ENCODE results near the gene FUBP1.

Gene FUBP1

GRCh38 chr1:77976433-77977076, 2.3 kb downstream of the FUBP1 start:
- ATAC-seq: no peak
- Mint-ChIP-seq H3K27ac (peak overlapping the region; percentile 93), H3K4me1 (peaks cover 66% of the 10 kb centered on the region), H3K9me3 (no peaks in the 10 kb centered on the region), H3K4me3 (no peak overlapping the region), H3K36me3 (ENCODE audit: low read depth) (peaks cover 44% of the 10 kb centered on the region), H3K27me3 (no peaks in the 10 kb centered on the region)
- no peak for DNase-seq

- no peak for ATAC-seq
- Mint-ChIP-seq H3K4me3 (no peak overlapping the region), H3K27me3 (no peaks in the 10 kb centered on the region), H3K4me1 (peaks cover 67% of the 10 kb centered on the region), H3K36me3 (ENCODE audit: low read depth) (peaks cover 48% of the 10 kb centered on the region), H3K9me3 (no peaks in the 10 kb centered on the region), H3K27ac (peak overlapping the region; percentile 93)
- no peak for DNase-seq
Observed at GRCh38 chr1:77975907-77976306, 3.0 kb downstream of the FUBP1 start.

- no peak overlapping the region for H3K4me3 Mint-ChIP-seq
- H3K36me3 Mint-ChIP-seq (ENCODE audit: low read depth): peaks cover 50% of the 10 kb centered on the region
- no peak for DNase-seq
- peaks cover 67% of the 10 kb centered on the region for H3K4me1 Mint-ChIP-seq
- ATAC-seq: peak; percentile 12
- peak overlapping the region; percentile 93 for H3K27ac Mint-ChIP-seq
- no peaks in the 10 kb centered on the region for H3K27me3 Mint-ChIP-seq
- H3K9me3 Mint-ChIP-seq: no peaks in the 10 kb centered on the region
Observed at GRCh38 chr1:77975386-77975785, 3.5 kb downstream of the FUBP1 start.

- DNase-seq (no peak), ATAC-seq (no peak)
- Mint-ChIP-seq H3K4me3 (peak overlapping the region; percentile 21), H3K27ac (peak overlapping the region; percentile 59), H3K36me3 (ENCODE audit: low read depth) (peaks cover 76% of the 10 kb centered on the region), H3K9me3 (no peaks in the 10 kb centered on the region), H3K4me1 (peaks cover 91% of the 10 kb centered on the region), H3K27me3 (no peaks in the 10 kb centered on the region)
Observed at GRCh38 chr1:77972080-77972479, 6.8 kb downstream of the FUBP1 start.

GRCh38 chr1:77970192-77970591, 8.7 kb downstream of the FUBP1 start:
- H3K4me1 Mint-ChIP-seq: peaks cover 85% of the 10 kb centered on the region
- ATAC-seq: no peak
- DNase-seq: no peak
- no peak overlapping the region for H3K4me3 Mint-ChIP-seq
- H3K27ac Mint-ChIP-seq: no peak overlapping the region
- peaks cover 80% of the 10 kb centered on the region for H3K36me3 Mint-ChIP-seq (ENCODE audit: low read depth)
- no peaks in the 10 kb centered on the region for H3K9me3 Mint-ChIP-seq
- H3K27me3 Mint-ChIP-seq: no peaks in the 10 kb centered on the region

GRCh38 chr1:77966291-77966690, 12.6 kb downstream of the FUBP1 start:
- Mint-ChIP-seq H3K36me3 (ENCODE audit: low read depth) (peaks cover 80% of the 10 kb centered on the region), H3K4me1 (peaks cover 68% of the 10 kb centered on the region), H3K27me3 (no peaks in the 10 kb centered on the region), H3K4me3 (no peak overlapping the region), H3K9me3 (no peaks in the 10 kb centered on the region), H3K27ac (peak overlapping the region; percentile 67)
- ATAC-seq (no peak), DNase-seq (no peak)

GRCh38 chr1:77961392-77961791, 17.5 kb downstream of the FUBP1 start:
- no peaks in the 10 kb centered on the region for H3K27me3 Mint-ChIP-seq
- peaks cover 39% of the 10 kb centered on the region for H3K4me1 Mint-ChIP-seq
- H3K27ac Mint-ChIP-seq: peak overlapping the region; percentile 75
- DNase-seq: no peak
- no peak overlapping the region for H3K4me3 Mint-ChIP-seq
- H3K36me3 Mint-ChIP-seq (ENCODE audit: low read depth): peaks cover 77% of the 10 kb centered on the region
- peak; percentile 69 for ATAC-seq
- no peaks in the 10 kb centered on the region for H3K9me3 Mint-ChIP-seq

GRCh38 chr1:77958850-77959249, 20.0 kb downstream of the FUBP1 start:
- ATAC-seq: no peak
- Mint-ChIP-seq H3K27me3 (no peaks in the 10 kb centered on the region), H3K9me3 (no peaks in the 10 kb centered on the region), H3K4me3 (no peak overlapping the region), H3K36me3 (ENCODE audit: low read depth) (peaks cover 75% of the 10 kb centered on the region), H3K27ac (peak overlapping the region; percentile 68), H3K4me1 (peaks cover 33% of the 10 kb centered on the region)
- no peak for DNase-seq

- H3K36me3 Mint-ChIP-seq (ENCODE audit: low read depth): peaks cover 74% of the 10 kb centered on the region
- no peak overlapping the region for H3K4me3 Mint-ChIP-seq
- ATAC-seq: no peak
- no peaks in the 10 kb centered on the region for H3K27me3 Mint-ChIP-seq
- peak overlapping the region; percentile 68 for H3K27ac Mint-ChIP-seq
- no peak for DNase-seq
- H3K4me1 Mint-ChIP-seq: peaks cover 35% of the 10 kb centered on the region
- no peaks in the 10 kb centered on the region for H3K9me3 Mint-ChIP-seq
Observed at GRCh38 chr1:77958391-77958790, 20.5 kb downstream of the FUBP1 start.

- no peaks in the 10 kb centered on the region for H3K9me3 Mint-ChIP-seq
- H3K4me1 Mint-ChIP-seq: peaks cover 37% of the 10 kb centered on the region
- H3K27ac Mint-ChIP-seq: no peak overlapping the region
- ATAC-seq: no peak
- H3K36me3 Mint-ChIP-seq (ENCODE audit: low read depth): peaks cover 72% of the 10 kb centered on the region
- DNase-seq: no peak
- no peaks in the 10 kb centered on the region for H3K27me3 Mint-ChIP-seq
- no peak overlapping the region for H3K4me3 Mint-ChIP-seq
Observed at GRCh38 chr1:77956464-77956863, 22.4 kb downstream of the FUBP1 start.

- DNase-seq: no peak
- peaks cover 71% of the 10 kb centered on the region for H3K36me3 Mint-ChIP-seq (ENCODE audit: low read depth)
- H3K4me1 Mint-ChIP-seq: peaks cover 37% of the 10 kb centered on the region
- H3K27ac Mint-ChIP-seq: no peak overlapping the region
- H3K4me3 Mint-ChIP-seq: no peak overlapping the region
- ATAC-seq: no peak
- no peaks in the 10 kb centered on the region for H3K9me3 Mint-ChIP-seq
- no peaks in the 10 kb centered on the region for H3K27me3 Mint-ChIP-seq
Observed at GRCh38 chr1:77955709-77956108, 23.2 kb downstream of the FUBP1 start.

- peaks cover 41% of the 10 kb centered on the region for H3K4me1 Mint-ChIP-seq
Observed at GRCh38 chr1:77954521-77954920, 24.4 kb downstream of the FUBP1 start.

GRCh38 chr1:77953907-77954306, 25.0 kb downstream of the FUBP1 start:
- Mint-ChIP-seq H3K4me3 (no peak overlapping the region), H3K36me3 (ENCODE audit: low read depth) (peaks cover 64% of the 10 kb centered on the region), H3K4me1 (peaks cover 47% of the 10 kb centered on the region), H3K27ac (no peak overlapping the region), H3K9me3 (no peaks in the 10 kb centered on the region), H3K27me3 (no peaks in the 10 kb centered on the region)
- ATAC-seq (no peak), DNase-seq (no peak)

More at GRCh38 chr1:77954521-77954920, 24.4 kb downstream of the FUBP1 start:
- ATAC-seq: no peak
- no peak for DNase-seq
- H3K36me3 Mint-ChIP-seq (ENCODE audit: low read depth): peaks cover 63% of the 10 kb centered on the region
- H3K27ac Mint-ChIP-seq: no peak overlapping the region
- no peak overlapping the region for H3K4me3 Mint-ChIP-seq
- no peaks in the 10 kb centered on the region for H3K9me3 Mint-ChIP-seq
- H3K27me3 Mint-ChIP-seq: no peaks in the 10 kb centered on the region

- H3K4me3 Mint-ChIP-seq: no peak overlapping the region
- no peaks in the 10 kb centered on the region for H3K9me3 Mint-ChIP-seq
- peak overlapping the region; percentile 81 for H3K27ac Mint-ChIP-seq
- no peaks in the 10 kb centered on the region for H3K27me3 Mint-ChIP-seq
- peaks cover 71% of the 10 kb centered on the region for H3K36me3 Mint-ChIP-seq (ENCODE audit: low read depth)
- peaks cover 59% of the 10 kb centered on the region for H3K4me1 Mint-ChIP-seq
- no peak for ATAC-seq
- DNase-seq: no peak
Observed at GRCh38 chr1:77951328-77951727, 27.5 kb downstream of the FUBP1 start.

- Mint-ChIP-seq H3K9me3 (no peaks in the 10 kb centered on the region), H3K36me3 (ENCODE audit: low read depth) (peaks cover 71% of the 10 kb centered on the region), H3K27me3 (no peaks in the 10 kb centered on the region), H3K4me3 (peak overlapping the region; percentile 12), H3K27ac (peak overlapping the region; percentile 83), H3K4me1 (peaks cover 59% of the 10 kb centered on the region)
- ATAC-seq (peak; percentile 67), DNase-seq (no peak)
Observed at GRCh38 chr1:77950873-77951272, 28.0 kb downstream of the FUBP1 start.

Measured in activated naive CD8-positive, alpha-beta T cell treated with anti-CD3 and anti-CD28 coated beads, Interleukin-2, amount 50 U/mL, for 24 hours (primary cell).